GM20000 (cell line): ENCODE measurements around the gene SUSD5.

Experiments used
- DNase-seq: peaks from one replicate; pipeline ENCODE4 v3.0.0; 2012; ENCODE audit warnings: low spot score
- TF ChIP-seq, protein P1 (sequence below): IDR thresholded peaks from 2 replicates; pipeline ENCODE4 v1.5.1; 2012; ENCODE audit warnings: mild to moderate bottlenecking, control low read depth; ENCODE audit errors: extremely low read depth, missing control alignments

Gene SUSD5

DNA sequence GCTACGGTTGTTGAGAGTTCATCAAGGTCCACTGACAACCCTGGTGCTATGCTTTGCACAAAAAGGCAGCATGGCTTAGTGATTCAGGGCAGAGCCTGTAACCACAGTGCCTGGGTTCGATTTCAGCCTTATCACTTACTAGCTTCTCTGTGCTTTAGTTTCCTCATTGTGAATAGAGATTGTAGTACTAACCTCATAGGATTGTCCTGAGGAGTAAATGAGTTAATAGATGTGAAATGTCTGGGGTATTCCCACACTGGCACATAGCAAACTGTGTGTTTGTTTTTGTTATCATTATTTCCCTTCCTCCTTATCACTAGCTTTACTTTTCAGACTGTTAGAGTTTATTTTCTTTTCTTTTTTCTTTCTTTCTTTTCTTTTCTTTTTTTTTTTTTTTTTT lies 88.5 kb downstream of the SUSD5 start:
- TF ChIP-seq, protein P1, sequence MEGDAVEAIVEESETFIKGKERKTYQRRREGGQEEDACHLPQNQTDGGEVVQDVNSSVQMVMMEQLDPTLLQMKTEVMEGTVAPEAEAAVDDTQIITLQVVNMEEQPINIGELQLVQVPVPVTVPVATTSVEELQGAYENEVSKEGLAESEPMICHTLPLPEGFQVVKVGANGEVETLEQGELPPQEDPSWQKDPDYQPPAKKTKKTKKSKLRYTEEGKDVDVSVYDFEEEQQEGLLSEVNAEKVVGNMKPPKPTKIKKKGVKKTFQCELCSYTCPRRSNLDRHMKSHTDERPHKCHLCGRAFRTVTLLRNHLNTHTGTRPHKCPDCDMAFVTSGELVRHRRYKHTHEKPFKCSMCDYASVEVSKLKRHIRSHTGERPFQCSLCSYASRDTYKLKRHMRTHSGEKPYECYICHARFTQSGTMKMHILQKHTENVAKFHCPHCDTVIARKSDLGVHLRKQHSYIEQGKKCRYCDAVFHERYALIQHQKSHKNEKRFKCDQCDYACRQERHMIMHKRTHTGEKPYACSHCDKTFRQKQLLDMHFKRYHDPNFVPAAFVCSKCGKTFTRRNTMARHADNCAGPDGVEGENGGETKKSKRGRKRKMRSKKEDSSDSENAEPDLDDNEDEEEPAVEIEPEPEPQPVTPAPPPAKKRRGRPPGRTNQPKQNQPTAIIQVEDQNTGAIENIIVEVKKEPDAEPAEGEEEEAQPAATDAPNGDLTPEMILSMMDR: no peak
- DNase-seq: no peak

DNA sequence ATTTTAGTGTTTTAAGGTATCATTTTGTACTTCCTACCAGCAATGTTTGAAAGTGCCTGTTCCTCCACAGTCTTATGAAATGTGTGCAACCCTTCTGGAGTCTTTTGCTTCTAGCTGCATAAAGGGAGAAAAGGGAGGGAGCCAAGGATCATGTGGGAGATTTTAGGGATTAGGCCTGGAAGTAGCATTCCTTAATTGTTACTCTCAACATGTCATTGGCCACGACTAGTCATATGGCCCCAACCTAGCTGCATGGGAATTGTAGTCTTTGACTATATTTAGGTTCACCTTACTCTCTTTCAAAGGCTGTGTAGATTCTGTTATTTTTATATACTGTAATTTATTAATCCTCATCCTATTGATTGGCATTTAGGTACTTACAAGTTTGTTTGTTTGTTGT lies 89.9 kb downstream of the SUSD5 start:
- TF ChIP-seq, protein P1: no peak
- no peak for DNase-seq

DNA sequence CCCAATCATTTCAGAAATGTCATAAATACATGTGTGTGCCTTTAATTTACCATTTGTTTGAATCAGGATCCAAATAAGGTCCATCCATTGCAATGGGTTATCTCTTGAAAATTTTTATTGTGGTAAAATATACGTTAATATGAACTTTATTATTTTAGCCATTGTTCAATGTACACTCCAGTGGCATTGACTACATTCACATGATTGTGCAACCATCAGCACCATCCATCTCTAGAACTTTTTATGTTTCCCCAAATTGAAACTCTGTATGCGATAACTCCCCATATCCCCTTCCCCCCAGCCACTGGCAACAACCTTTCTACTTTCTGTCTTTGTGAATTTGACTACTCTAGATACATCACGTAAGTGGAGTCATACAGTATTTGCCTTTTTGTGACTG lies 92.8 kb downstream of the SUSD5 start:
- no peak for DNase-seq
- TF ChIP-seq, protein P1: no peak

DNA sequence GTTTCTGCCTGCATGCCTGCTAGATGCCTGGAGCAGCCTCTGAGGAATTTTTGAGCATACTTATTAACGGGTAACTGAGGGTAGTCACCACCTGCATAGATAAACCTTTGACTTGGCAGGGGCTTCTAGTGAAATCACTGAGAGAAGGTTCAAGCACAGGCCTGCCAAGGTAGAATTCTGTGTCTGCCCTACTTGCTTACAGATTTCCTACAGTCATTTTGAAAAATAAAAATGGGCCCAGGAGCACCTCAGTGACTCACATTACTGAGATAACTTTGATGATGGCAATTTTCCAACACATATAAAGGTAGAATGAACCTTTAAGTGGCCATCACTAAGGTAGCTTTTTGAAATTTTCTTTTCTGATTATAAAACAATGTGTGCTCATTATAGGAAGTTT lies 94.0 kb downstream of the SUSD5 start:
- DNase-seq: no peak
- TF ChIP-seq, protein P1: no peak

DNA sequence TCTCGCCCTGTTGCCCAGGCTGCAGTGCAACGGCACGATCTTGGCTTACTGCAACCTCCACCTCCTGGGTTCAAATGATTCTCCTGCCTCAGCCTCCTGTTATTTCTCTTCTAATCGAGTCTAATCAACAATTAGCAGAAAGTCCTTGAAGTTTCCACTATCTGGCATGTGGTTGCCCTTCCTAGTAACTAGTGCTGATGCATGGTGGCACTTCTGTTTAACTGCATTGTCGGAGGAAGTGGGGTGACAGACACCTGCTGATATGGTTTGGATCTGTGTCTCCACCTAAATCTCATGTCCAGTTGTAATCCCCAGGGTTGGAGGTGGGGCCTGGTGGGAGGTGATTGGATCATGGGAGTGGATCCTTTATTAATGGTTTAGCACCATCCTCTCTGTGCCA lies 95.6 kb downstream of the SUSD5 start:
- TF ChIP-seq, protein P1: no peak
- no peak for DNase-seq

DNA sequence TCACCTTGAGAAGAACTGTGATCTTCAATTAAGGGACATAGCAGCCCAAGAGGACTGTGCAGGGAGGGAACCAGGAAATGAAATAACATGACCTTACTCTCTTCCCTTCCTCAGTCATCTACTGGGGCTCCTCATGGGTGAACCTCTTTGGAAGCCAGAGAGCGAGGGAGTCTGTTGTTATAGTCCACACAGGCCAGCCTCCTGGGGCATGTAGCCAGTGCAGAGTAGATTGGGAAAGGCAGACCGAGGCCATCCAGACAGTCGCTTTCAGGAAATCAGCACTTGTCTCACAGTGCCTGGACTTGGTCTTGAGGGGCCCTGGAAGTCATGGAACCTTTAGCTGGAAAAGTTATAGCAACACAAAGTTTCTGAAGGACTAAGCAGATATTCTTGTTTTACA lies 98.7 kb downstream of the SUSD5 start:
- TF ChIP-seq, protein P1: no peak
- DNase-seq: no peak

DNA sequence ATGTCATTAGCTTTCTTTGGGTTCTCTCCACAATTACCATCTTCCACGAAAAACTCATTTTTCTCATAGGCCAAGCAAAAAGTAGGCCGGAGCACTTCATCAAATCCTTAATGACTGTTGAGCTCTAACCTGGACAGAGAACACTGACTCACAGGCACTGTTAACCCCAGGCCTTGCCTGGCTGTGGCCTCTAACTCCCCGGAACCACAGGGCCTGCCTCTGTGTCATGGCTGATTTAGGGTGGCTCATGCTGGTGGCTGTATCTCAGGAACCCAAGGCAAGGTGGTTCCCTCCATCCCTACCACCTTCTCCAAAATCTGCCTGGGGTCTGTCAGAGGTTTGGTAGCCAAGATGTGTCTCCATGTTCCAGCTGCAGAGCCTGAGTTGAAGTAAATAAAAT lies 101.1 kb downstream of the SUSD5 start:
- TF ChIP-seq, protein P1: no peak
- no peak for DNase-seq
